A172 (cell line): ENCODE results near the gene PDXP. TPM values are rescaled to one million over a fixed set of nuclear protein-coding genes. Genes with fewer than 3 reads are reported as not detected.
"Not testable (repeated sequence)": the region's sequence is repeated elsewhere in the genome, so short reads cannot be mapped to it uniquely, and the experiment has no call there.

ENCODE experiments used
- DNase-seq: peaks from one replicate; pipeline ENCODE4 v3.0.0-alpha.2; 2015; ENCODE audit warnings: low spot score
- total RNA-seq: library from RNA; depleted of rRNA; stranded (reverse); fragments of >200 nt; shearing (Covaris generic); gene quantifications from 2 replicates; pipeline ENCODE4 v1.2.3, GENCODE V29; 2014

PDXP gene
- total RNA-seq, 1 experiment from 2014 or later = 10.8 TPM

DNA sequence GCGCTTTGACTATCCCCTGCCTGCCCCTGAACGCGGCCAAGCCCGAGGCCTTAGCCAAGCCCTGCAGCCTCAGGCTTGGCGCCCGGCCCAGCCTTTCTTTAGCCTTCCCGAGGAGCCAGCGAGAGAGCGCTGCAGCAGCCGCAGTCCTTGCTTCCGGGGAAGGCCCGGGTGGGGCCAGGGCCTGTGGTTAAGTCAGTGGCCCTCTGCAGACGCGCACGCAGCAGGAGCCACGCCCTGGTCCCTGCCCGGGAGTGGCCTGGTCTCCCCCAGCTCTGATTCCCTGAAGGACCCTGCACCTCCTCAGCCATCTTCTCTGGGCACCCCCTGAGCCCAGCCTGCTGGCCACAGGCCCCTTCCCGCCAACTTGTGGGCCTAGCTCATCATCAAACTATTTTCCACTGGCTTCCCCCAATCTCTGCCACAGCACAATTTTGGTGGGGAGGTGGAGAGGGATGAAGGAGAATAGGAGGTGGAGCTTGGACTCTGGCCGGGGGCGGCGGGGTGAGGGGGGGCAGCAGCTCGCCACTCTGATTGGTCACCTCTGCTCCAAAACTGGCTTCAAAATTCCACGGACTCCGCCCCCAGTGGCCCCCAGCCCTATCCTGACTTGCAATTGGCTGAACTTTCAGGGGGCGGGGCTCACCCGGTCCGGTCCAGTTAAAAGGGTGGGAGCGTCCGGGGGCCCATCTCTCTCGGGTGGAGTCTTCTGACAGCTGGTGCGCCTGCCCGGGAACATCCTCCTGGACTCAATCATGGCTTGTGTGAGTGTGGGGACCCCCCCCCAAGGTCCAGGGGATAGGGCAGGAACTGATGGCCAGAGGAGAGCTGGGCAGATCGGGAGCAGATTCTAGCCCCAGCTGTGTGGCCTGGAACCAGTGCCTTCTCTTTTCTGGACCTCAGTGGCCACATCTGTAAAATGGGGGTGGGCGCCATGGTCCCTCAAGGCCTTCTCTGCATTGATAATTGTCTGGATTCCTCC is 16.7 kb downstream of the PDXP start, which contains the start of gene LGALS1:
LGALS1 (plus strand) TSS at position 686 of the 979 bp plus-strand sequence; CDS start at position 753, 67 bp downstream.
- peak; percentile 94 for DNase-seq

DNA sequence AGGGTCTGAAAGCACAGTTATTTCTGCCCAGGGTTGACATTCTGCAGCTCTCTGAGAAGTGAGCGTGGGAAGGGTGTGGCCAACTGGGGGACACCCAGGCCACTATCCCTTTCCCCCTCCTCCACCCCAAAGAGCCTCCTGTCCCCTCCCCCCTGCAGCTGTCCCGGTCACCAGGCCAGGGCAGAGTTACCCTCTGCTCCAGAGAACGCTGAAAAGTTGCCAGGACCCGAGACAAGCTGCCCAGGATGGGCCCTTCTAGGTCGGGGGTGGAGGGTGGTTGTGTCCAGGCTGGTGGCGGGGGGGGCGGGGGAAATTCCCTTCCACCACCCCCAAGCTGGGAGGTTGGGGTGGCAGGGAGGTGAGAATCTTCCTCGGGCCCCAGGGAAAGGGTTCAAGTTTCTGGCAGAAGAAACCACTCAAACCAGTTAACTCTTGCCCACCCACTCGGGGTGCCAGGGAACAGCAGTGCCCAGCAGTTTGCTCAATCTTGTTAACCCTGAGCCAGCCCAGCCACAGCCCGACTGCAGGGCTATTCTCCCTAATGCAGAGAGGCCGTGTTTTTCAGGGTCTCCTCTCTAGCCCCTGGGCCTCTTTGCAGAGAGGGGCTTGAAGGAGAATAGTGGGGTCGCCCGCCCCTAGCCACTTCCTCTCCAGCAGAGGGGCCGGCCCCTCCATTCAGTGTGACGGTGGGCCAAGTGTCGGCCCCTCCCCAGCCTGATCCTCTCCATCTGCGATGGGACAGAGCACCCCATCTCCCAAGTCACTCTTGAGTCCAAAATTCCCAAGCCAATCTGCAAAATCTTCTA is 17.6 kb downstream of the PDXP start:
- peak; percentile 38 for DNase-seq

DNA sequence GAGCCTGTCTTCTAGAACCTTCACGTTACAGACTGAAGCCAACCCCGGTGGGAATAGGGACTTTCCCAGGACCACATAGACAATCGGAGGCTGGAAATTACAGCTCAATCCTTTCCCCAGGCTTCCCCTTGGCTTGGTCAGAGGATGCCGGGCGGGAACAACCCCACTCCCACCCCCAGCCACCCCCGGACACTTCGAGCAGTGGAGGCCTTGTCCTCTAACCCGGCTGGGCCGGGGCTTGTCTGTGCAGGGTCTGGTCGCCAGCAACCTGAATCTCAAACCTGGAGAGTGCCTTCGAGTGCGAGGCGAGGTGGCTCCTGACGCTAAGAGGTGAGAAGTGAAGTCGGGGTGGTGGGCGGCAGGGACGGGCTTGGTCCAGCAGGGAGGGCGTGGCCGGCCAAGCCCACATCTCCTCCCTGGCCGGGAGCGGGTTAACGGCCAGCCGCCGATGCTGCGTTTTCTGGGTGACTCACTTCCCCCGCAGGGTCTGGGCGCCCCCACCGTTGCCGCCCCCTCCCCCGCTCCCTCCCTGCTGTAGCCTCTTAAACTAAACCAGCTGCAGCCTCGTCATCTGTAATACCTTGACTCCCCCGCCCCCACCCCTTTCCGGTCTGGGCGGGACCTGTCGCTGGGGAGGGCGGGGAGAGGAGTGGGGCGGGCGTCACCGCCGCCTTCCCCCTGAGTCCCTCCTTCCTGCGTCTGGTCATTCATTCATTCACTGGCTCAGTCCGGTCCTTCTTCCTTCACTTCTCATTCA is 18.4 kb downstream of the PDXP start:
- DNase-seq = peak; percentile 91

DNA sequence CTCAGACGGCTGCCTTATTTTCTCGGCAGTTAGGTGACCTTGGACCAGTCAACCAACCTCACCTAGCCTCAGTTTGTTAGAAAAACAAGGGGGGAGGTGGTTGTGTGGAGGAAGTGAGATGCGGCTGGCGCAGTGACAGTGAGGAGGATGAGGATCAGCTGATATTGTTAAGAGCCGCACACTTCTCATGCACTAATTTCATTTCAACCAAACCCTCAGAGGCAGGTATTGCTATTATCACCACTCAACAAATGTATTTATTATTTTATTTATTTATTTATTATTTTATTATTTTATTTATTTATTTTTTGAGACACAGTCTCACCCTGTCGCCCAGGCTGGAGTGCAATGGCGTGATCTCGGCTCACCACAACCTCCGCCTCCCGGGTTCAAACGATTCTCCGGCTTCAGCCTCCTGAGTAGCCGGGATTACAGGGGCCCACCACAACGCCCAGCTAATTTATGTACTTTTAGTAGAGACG is 19.0 kb downstream of the PDXP start:
- no peak for DNase-seq

DNA sequence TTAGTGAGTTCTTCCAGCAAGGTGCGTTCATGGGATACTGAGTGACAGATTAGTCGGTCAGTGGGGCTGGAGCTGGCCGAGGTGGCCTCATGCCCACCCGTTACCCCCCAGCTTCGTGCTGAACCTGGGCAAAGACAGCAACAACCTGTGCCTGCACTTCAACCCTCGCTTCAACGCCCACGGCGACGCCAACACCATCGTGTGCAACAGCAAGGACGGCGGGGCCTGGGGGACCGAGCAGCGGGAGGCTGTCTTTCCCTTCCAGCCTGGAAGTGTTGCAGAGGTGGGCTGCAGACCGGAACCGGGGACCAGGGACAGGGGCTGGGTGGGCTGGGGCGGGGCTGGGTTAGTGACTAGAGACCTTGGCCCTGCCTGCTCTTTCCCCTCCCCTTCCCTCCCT is 19.8 kb downstream of the PDXP start:
- DNase-seq = no peak

DNA sequence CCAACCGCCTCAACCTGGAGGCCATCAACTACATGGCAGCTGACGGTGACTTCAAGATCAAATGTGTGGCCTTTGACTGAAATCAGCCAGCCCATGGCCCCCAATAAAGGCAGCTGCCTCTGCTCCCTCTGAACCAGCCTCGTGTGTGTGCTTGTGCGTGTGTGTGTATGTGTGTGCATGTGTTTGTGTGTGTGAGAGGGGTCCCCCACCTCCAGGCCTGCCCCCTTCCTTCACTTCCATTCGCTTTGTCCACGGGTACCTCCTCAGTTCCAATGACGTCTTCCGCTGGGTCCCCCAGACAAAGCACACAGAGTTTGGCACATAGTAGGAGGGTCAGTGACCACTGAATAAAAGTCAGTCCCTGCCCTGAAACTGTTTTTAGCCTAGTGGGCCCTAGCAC is 21.1 kb downstream of the PDXP start:
- no peak for DNase-seq

DNA sequence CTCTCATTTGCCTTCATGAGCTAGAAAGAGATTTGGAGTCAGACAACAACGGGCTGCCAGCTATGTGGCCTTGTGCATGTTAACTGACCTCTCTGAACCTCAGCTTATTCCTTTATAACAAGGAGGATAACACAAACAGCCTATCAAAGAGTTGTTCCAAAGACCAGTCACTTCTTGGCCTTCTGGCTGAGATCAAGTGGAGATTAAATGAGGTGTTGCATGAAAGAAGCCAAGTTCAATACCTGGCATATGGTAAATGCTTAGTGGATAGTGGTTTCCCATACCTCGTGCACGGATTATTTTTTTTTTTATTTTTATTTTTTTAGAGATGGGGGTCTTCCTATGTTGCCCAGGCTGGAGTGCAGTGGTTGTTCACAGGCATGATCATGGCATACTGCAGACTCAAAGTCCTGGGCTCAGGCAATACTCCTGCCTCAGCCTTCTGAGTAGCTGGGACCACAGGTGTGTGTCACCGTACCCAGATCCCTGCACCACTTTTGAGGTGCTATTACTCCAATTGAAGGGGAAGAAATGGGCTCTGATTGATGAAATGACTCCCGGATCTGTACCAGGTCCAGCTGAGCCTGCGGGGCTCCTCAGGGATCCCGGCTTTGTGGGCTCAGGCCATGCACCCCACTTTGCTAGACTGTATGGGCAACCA is 21.8 kb downstream of the PDXP start:
- DNase-seq = no peak

DNA sequence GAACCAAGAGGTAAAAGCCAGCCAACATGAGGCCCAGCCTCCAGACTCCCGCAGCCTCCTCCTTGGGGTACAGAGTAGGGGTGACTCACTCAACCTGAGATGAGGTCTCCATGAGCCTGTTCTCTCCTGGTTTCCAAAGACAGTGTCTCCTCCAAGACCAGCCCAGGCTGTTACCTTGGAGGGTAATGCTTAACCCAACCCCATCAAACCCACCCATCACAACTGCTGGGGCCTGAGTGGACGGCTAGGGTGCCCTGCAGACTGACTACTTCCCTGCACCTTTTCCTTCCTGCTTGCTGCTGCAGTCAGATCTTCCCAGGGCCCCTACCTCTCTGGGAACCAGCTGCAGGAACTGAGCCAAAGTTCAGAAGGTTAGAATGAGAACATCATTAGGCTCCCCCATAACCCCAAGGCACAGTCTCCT is 22.5 kb downstream of the PDXP start:
- DNase-seq = peak; percentile 43

DNA sequence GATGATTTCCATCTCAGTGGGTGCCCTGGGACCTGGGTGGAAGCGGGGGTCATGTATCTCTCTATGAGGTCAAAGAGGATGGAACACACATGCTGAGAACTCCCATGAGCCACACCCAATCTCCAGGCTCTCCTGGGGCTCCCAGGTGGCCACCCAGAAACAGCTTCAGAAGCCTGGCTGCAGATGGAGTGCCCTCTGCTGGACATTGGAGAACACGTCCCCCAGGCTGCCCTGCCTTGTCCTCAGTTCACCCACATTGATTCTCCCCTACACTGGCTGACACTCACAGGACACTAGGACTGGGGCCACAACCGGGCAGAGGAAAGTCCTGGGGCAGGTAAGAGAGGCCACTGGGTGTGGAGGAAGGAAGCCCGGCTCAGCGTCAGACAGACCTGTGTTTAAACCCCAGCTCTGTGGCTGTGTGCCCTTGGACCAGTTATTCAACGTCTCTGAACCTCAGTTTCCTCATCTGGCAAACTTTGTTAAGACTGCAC is 23.1 kb downstream of the PDXP start:
- DNase-seq = peak; percentile 72

DNA sequence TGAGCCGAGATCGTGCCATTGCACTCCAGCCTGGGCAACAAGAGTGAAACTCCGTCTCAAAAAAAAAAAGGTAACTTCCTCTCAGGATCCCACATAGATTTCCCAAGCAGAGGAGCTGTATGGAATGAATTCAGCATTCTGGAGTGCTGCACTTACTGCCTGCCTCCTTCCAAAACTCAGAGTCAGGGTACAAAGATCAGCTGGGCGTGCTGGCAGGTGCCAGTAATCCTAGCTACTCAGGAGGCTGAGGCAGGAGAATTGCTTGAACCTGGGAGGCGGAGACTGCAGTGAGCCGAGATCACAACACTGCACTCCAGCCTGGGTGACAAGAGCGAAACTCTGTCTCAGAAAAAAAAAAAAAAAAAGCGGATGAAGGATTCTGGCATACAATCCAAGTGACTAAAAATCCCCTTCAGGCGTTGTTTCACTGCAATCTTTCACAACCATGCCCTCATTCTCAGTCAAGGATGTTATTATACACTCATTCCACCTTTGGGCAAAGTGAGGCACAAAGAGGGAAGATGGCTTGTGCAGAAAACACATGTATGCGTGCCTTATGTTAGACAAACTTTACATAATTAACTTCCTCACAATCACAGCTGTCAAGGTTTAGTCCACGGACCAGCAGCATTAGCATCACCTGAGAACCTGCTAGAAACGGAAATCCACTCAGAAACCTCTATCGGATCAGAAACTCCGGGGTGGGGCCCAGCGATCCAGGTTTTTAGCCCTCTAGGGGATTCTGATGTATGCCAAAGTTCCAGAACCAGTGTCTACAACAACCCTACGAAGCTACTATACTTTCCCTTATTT is 26.5 kb downstream of the PDXP start:
- DNase-seq = no peak

DNA sequence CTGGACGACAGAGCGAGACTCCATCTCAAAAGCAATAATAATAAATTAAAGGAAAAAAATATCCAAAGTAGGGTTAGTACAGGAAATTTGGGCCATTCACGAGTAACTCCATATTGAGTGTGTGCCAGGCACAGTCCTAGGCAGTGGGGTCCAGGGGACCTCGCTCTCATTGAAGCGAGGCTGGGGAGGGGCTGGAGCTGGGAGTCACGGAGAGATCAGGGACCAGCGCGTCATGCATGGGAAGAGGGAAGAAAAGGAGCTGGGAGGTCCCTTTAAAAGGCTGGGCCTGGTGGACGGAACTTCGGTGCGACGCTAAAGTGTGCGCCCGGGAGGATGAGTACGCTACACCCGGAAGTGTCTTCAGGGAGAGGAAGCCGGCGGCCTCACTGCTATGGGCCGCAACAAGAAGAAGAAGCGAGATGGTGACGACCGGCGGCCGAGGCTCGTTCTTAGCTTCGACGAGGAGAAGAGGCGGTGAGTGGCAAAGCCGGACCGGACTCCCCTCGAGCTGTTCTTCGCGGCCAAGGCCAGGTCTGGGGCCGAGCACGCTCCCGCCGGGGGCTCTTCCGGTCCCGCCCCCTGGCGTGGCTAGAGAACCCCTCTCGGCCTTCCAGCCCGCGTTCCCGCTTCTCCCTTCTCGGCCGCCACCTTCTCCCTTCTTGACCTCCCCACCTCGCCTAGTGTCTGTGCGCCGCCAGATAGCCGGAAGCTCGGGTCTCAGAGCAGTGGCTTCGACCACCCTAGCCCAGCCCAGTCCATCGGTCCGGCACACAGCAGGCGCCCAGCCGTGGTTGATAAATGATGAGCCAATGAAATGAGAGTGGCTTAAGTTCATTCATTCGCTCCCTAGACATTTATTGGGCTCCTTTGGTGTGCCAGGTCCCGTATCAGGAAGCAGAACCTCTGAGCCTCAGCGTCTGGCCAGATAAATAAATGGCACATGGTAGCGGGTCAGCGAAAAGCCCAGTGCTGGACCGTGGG is 27.8 kb downstream of the PDXP start, which contains the start of gene NOL12:
NOL12 (plus strand) TSS at position 342 of the 981 bp plus-strand sequence; CDS start at position 392, 50 bp downstream.
- peak; percentile 59 for DNase-seq

DNA sequence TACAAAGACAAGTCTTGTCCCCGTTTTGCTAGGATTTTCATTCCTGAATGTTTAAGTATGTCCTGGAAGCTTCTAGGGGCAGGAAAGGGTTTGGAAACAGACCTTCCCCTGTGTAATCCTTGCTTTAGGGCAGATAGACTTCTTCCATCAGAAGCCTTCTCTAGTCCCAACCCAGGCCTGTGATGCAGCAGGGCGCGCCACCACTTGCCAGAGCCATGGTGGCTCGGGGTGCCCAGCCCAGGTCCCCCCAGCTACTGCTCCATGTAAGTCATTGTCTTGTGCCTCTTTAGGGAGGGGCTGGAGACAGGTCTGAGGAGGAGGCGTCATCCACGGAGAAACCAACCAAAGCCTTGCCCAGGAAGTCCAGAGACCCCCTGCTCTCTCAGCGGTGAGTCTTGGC is 31.9 kb downstream of the PDXP start:
- no peak for DNase-seq

DNA sequence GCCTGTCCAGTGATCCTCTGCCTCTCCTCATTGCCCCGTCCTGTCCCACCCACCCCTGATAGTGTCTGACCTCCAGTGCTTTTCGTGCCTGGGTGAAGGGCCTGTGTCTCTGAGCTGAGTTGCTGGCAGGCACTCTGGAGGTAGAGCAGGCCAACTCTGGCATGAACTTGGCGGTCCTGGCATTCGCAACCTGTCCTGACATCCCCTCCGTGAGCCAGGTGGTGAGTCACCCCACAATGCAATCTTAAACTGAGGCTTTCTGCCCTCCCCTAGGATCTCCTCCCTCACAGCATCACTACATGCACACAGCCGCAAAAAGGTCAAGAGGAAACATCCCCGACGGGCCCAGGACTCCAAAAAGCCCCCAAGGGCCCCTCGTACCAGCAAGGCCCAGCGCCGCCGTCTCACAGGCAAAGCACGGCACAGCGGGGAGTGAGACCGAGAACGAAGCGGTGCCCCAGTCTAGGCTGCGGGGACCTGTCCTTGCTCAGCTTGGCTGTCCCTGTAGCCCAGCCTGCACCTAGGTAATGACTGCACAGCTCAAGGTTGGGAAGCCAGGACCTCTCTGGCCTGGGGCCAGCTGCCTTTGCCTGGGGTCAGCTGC is 32.5 kb downstream of the PDXP start:
- no peak for DNase-seq

DNA sequence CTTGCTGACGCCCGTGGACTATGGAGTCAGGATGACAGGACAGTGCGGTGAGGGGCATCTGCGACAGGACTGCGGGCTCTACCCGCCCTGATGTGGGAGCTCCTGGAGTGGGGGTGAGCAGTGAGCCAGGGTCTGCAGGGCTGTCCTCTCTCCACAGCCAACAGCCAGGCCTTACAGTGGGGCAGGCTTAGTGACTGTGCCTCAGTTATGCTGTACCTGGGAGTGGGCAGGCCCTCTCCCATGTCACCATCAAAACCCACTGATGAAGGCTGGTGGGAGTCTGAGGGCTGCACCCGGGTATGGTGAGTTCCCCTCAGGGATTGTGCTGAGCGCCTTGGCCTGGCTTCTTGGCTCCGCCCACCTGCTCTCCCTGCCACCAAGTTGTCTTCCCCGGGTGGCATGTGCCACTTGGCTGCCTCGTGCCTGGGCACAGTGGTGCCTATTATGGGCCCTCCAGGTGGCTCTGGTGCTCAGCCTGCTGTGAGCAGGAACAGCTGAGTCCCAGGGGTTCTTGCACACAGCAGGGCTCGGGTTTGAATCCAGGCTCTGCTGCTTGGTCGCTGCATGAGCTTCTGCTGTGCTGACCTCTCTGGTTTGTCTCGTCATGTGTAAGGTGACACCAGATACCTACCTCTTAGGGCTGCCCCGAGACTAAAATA is 34.2 kb downstream of the PDXP start:
- no peak for DNase-seq

DNA sequence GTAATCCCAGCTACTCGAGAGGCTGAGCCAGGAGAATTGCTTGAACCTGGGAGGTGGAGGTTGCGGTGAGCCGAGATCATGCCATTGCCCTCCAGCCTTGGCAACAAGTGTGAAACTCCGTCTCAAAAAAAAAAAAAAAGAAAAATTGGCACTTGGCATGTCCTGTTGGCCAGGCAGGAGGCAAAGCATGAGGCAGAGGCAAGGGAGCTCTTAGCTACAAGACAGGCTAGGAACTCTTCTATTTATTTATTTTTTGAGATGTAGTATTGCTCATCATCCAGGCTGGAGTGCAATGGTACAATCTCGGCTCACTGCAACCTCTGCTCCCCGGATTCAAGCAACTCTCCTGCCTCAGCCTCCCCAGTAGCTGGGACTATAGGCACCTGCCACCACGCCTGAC is 35.6 kb downstream of the PDXP start:
- DNase-seq = not testable (repeated sequence)

DNA sequence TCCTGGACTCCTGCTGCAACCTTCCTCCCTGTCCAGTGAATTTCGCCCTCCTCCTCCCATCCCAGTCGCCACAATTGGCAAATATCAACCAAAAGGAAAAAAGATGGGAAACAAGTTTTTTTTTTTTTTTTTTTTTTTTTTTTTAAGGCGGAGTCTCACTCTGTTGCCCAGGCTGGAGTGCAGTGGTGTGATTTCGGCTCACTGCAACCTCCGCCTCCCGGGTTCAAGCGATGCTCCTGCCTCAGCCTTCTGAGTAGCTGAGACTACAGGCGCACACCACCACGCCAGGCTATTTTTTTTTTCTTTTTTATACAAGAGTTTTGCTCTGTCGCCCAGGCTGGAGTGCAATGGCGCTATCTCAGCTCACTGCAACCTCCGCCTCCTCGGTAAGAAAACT is 37.7 kb downstream of the PDXP start:
- not testable (repeated sequence) for DNase-seq

DNA sequence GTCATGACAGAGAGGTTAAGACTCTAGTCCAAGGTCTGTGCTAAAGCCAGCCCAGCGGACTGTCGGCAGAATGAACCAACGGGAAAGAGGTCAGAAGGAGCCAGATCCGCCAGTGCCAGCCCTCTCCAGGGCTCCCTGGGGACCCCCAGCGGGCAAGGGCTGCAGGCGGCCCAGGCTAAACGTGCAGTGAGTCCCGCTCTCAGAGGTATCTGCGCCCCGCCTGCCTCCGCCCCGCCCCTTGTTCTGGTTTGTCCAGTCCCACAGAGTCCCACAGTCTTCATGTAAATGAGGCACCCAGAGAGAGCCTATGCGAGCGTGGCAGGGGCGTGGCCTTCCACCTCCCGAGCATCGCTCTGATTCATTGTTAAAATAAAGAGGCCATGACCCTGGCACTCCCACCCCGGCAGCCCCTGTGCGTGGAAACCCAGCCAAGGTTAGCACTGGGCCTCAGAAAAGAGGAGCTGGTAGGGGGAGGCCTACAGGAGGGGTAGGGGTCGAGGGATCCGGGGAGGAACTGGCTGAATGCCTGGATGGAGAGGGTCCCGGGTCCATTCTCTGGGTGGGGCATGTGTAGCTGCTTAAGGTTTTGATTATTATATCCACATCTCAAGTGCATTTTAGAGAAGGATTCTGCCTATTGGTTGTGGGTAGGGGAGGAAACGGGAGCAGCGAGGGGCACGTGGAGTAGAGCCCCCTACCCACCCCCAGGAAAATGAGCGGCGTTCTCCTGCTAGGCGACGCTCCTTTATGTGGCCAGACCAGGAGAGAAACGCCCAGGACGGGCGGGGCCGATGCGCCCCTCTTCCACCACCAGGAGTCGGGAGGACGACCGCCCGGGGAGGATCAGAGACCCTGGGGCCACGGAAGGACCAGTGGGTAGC is 38.4 kb downstream of the PDXP start, which contains the start of gene TRIOBP:
TRIOBP (plus strand) TSS at position 392 of the 881 bp plus-strand sequence. CDS start 4,318 bp downstream, outside the sequence.
- peak; percentile 86 for DNase-seq
